ENCODE measurements around the gene LAMA5.
A peak's percentile ranks its signal among the peaks of the same experiment; 100 is the strongest.

LAMA5 gene

GRCh38 chr20:62303340-62304226 lies 63.5 kb downstream of the LAMA5 start:
- DNase-seq (ENCODE audit: low read depth in 2 of 2) = no peak

GRCh38 chr20:62303062-62303339 lies 64.1 kb downstream of the LAMA5 start:
- no peak for DNase-seq (ENCODE audit: low read depth in 2 of 2)

GRCh38 chr20:62302341-62303061 lies 64.6 kb downstream of the LAMA5 start, which contains the start of gene ADRM1:
TSS of gene ADRM1 (plus strand) at chr20:62302997. CDS start at chr20:62303569, 572 bp downstream.
- DNase-seq (ENCODE audit: low read depth in 2 of 2) = peak; percentile 88 to 95

DNA sequence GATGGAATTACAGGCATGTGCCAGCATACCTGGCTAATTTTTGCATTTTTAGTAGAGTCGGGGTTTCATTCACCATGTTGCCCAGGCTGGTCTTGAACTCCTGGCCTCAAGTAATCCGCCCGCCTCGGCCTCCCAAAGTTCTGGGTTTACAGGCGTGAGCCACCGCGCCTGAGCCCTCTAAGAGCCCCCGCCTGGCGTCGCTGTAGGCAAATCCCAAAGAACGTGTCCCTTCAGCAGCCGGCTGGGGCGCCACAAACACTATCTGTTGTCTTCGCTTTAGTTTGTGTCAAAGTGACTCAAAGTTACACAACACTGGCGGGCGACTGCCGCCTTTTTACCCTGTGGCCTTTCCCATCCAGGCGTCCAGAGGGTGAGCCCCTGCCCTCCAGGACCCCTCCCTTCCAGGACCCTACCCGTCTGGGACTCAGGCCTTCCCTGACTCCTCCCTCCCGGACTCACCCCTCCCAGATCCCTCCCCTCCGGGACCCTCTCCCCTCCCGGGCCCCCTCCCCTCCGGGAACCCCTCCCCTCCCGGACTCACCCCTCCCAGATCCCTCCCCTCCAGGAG lies 65.3 kb downstream of the LAMA5 start:
- peak; percentile 77 to 79 for DNase-seq (ENCODE audit: low read depth in 2 of 2)

- no peak for DNase-seq (ENCODE audit: low read depth in 2 of 2)
Observed at GRCh38 chr20:62301111-62301668, 65.9 kb downstream of the LAMA5 start.

DNA sequence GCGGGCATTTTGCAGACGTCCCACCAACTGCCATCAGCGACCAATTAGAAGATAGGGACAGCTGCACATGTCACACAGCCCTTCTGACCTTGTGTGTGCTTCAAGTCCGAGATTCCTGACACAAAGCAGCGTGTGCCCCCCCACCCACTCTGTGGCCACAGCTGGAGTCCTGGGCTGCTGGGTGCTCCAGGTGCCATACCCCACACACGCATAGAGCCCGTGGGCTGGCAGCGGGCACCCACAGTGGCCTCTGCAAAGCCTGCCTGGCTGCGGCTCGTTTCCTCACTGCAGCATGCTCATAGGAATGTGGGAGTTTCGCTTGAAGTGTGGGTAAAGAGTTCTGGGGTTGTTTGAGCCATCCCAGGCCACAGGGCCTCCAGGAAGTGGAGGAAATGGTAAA lies 66.8 kb downstream of the LAMA5 start:
- no peak for DNase-seq (ENCODE audit: low read depth in 2 of 2)

GRCh38 chr20:62299666-62300236 lies 67.4 kb downstream of the LAMA5 start:
- DNase-seq (ENCODE audit: low read depth in 2 of 2) = no peak

GRCh38 chr20:62298577-62299249 lies 68.4 kb downstream of the LAMA5 start:
- no peak for DNase-seq (ENCODE audit: low read depth in 2 of 2)

- DNase-seq (ENCODE audit: low read depth in 2 of 2) = no peak
Observed at GRCh38 chr20:62297449-62298227, 69.5 kb downstream of the LAMA5 start.

- no peak for DNase-seq (ENCODE audit: low read depth in 2 of 2)
Observed at GRCh38 chr20:62296724-62297448, 70.2 kb downstream of the LAMA5 start.

GRCh38 chr20:62294516-62294915 lies 72.6 kb downstream of the LAMA5 start:
- DNase-seq (ENCODE audit: low read depth in 2 of 2) = no peak

GRCh38 chr20:62293946-62294345 lies 73.2 kb downstream of the LAMA5 start:
- no peak for DNase-seq (ENCODE audit: low read depth in 2 of 2)

- DNase-seq (ENCODE audit: low read depth in 2 of 2) = no peak
Observed at GRCh38 chr20:62293111-62293784, 73.9 kb downstream of the LAMA5 start.

- no peak for DNase-seq (ENCODE audit: low read depth in 2 of 2)
Observed at GRCh38 chr20:62292108-62292507, 75.0 kb downstream of the LAMA5 start.

- no peak for DNase-seq (ENCODE audit: low read depth in 2 of 2)
Observed at GRCh38 chr20:62291251-62292066, 75.7 kb downstream of the LAMA5 start.

DNA sequence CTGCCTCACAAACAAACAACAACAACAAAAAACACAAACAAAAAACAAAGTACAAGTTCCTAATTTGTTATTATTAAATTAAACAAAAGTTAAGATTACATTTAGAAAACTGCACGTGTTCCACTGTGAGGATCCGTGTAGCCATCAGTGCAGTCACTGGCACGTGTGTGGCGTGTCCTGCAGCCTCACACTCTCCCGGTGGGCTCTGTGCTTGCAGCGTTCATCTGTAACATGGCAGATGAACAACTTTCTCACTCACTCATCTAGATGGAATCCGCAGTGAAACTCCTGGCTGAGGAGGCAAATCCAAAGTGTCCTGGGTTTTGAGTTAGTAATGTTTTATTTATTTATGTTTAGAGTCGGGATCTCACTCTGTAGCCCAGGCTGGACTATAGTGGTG lies 77.2 kb downstream of the LAMA5 start:
- DNase-seq (ENCODE audit: low read depth in 2 of 2) = no peak

- DNase-seq (ENCODE audit: low read depth in 2 of 2) = no peak
Observed at GRCh38 chr20:62289131-62289530, 78.0 kb downstream of the LAMA5 start.

GRCh38 chr20:62288535-62289105 lies 78.5 kb downstream of the LAMA5 start:
- no peak for DNase-seq (ENCODE audit: low read depth in 2 of 2)

Data from stimulated activated CD8-positive, alpha-beta memory T cell treated with anti-CD3 and anti-CD28 coated beads, Interleukin-7, amount 100 ng/mL, for 4 hours (primary cell).